SU-DHL-6 (cell line): ENCODE data around the gene INPP5E.

Experiments
- EZH2phosphoT487 ChIP-seq: fragments of 200-600 bp; sonication (generic), shearing (Covaris generic); conservative IDR thresholded peaks from 2 replicates; pipeline ENCODE4 v1.6.1; 2018; ENCODE audit warnings: mild to moderate bottlenecking, antibody characterized with exemption, low read length, moderate library complexity, mixed read lengths
- TF ChIP-seq, protein P1 (sequence below): fragments of 200-600 bp; sonication (generic); IDR thresholded peaks from one replicate; pipeline ENCODE4 v1.5.1; 2017; ENCODE audit warnings: antibody characterized with exemption, mild to moderate bottlenecking, low read length, moderate library complexity; ENCODE audit not compliant: insufficient read depth, poor library complexity, severe bottlenecking

DNA sequence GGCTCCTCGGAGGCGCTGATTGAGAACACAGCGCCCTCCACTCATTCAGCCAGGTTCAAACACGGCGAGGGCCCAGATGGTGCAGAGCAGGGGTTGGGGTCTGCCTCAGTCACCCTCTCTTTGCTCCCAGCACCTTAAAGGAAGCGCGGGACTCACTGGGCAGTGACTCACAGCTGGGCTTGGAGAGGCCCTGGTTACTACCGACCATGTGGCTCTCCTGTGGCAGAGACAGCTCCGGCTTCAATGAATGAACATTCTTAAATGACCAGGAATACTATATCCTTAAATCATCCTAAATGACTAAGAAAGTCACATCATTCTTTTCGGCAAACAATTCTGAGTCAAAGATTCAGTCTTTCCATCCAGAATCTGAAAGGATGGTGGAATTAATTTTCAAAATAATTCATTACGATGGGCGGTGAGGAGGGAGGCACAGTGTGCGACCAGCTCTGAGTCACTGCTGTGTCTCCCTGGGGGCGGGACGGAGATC lies 1.6 kb upstream of the INPP5E start:
- TF ChIP-seq, protein P1, sequence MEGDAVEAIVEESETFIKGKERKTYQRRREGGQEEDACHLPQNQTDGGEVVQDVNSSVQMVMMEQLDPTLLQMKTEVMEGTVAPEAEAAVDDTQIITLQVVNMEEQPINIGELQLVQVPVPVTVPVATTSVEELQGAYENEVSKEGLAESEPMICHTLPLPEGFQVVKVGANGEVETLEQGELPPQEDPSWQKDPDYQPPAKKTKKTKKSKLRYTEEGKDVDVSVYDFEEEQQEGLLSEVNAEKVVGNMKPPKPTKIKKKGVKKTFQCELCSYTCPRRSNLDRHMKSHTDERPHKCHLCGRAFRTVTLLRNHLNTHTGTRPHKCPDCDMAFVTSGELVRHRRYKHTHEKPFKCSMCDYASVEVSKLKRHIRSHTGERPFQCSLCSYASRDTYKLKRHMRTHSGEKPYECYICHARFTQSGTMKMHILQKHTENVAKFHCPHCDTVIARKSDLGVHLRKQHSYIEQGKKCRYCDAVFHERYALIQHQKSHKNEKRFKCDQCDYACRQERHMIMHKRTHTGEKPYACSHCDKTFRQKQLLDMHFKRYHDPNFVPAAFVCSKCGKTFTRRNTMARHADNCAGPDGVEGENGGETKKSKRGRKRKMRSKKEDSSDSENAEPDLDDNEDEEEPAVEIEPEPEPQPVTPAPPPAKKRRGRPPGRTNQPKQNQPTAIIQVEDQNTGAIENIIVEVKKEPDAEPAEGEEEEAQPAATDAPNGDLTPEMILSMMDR: no peak
- TF ChIP-seq EZH2phosphoT487: no peak
